HTR-8/SVneo (cell line): ENCODE data around the gene DNAL1.
"Not testable (repeated sequence)": the region's sequence is repeated elsewhere in the genome, so short reads cannot be mapped to it uniquely, and the experiment has no call there.

Source experiments
- DNase-seq: peaks from one replicate; pipeline ENCODE4 v3.0.0; 2011; ENCODE audit warnings: low spot score, mixed read lengths; ENCODE audit not compliant: insufficient read length
- FAIRE-seq: peaks from 2 replicates; lab custom pipeline; 2011; peaks lifted over from hg19 to GRCh38; lab: Jason Lieb, UNC

The DNAL1 gene

DNA sequence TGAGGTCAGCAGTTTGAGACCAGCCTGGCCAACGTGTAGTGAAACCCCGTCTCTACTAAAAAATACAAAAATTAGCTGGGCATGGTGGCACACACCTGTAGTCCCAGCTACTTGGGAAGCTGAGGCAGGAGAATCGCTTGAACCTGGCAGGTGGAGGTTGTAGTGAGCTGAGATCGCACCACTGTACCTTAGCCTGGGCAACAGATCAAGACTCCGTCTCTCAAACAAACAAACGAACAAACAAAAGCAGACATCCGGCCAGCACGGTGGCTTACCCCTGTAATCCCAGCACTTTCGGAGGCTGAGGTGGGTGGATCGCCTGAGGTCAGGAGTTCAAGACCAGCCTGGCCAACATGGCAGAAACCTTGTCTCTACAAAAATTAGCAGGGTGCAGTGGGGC lies 8.4 kb upstream of the DNAL1 start:
- FAIRE-seq, DNase-seq: not testable (repeated sequence)

DNA sequence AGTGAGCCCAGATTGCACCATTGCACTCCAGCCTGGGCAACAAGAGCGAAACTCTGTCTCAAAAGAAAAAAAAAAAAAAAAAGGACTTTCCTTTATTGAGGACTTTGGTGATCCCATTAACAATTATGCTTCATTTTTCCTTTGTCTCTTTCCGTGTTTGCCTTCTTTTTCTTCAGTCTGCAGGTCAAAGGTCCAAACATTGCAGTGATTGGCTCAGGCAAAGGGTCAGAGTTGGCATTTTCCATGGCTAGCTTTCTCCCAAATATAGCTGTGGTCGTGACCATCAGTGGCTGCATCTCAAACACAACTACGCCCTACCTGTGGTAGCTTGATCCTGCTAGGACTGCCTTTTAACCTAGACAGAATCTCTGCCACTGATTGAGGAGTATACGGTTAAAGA lies 7.0 kb upstream of the DNAL1 start:
- DNase-seq (no peak), FAIRE-seq (peak; percentile 77)

DNA sequence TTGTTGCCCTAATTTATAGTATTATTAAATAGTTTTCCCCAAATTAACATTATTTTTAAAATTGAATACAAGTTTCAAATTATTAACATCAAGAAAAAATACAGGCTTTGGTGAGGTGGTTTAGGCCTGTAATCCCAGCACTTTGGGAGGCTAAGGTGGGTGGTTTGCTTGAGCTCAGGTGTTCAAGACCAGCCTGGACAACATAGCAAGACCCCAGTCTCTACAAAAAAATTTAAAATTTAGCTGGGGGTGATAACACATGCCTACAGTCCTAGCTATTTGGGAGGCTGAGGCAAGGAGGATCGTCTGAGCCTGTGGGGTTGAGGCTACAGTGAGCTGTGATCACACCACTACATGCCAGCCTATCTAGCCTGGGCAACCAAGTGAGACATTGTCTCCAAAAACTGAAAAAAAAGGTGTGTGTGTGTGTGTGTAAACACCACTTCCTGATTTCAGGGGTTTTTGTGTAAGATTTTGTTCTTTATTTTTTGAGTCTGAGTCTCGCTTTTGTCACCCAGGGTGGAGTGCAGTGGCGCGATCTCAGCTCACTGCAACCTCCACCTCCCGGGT lies 3.9 kb upstream of the DNAL1 start:
- no peak for DNase-seq
- FAIRE-seq = peak; percentile 82

DNA sequence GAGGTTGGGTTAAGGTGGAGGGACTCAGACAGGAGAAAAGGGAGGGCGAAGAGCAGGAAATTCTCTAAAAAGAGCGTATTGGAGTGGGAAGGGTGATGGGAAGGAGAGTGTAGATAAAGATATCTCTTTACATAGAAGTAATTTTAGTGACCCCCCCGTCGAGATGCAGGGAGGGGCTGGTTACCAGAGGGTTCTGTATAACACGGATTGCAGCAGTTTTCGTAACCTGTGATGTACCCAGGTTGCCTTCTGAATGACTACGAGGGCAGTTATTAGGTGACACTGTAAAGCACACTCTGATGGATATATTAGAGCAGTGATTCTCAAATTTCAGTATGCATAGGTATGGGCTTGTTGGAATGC lies 443 bp downstream of the DNAL1 start:
- FAIRE-seq (no peak), DNase-seq (no peak)

DNA sequence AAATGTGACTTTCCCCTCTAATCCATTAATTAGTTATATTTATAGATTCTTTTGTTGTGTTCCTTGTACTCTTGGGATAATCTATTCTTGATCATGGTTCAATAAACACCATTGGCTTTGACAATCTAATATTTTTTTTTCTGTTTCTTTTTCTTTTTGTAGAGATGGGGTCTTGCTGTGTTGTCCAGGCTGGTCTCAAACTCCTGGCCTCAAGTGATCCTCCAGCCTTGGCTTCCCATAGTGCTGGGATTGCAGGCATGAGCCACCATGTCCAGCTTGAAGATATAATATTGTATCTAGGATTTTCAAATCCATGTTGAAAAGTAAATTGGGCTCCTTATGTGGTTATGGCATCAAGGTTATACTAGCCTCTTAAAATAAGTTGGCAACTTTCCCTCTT lies 6.2 kb downstream of the DNAL1 start:
- FAIRE-seq = no peak
- DNase-seq = no peak

DNA sequence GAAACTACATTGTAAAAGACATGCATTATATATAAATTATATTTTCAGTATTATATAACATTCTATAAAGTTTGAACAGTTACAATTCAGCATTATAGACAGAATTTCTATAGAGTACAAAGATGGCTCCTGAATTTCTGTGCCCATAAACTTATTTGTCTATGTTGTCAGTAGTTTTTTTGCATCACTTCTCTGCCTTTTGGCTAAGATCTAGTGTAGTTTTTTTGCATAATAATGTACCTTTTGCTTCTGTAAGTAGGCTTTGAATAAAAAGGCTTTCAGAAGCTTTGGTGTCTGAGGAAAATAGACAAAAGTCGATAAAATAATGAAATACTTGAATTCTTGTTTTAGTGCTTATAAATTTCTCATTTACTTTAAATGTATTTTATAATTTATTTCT lies 11.1 kb downstream of the DNAL1 start:
- no peak for FAIRE-seq
- DNase-seq = no peak

DNA sequence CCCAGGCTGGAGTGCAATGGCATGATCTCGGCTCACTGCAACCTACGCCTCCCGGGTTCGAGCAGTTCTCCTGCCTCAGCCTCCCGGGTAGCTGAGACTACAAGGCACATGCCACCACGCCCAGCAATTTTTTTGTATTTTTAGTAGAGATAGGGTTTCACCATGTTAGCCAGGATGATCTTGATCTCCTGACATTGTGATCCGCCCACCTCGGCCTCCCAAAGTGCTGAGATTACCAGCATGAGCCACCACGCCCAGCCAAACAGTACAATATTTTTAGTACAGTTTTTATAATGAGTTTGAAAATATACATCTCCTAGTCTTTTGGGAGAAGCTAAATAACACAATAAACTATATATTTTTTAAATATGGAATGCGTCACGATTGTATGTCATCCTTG lies 14.4 kb downstream of the DNAL1 start:
- not testable (repeated sequence) for DNase-seq, FAIRE-seq

DNA sequence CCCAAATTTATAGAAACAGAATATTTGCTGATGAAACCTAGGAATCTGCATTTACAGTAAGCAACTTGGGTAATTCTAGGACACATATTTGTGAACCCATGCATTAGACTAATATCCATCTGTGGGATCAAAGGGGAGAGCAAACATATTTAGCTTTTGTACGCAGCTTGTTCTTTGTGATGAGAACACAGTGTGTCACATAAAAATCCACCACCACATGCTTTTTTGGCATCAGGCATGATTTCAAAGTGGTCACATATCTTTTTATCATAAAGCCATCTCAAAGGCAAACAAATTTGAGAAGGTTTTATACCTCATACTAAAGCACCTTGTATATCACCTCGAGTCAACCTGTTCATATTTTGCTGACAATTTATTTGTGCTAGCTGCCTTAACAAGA lies 15.7 kb downstream of the DNAL1 start:
- peak; percentile 52 for FAIRE-seq
- DNase-seq = no peak

DNA sequence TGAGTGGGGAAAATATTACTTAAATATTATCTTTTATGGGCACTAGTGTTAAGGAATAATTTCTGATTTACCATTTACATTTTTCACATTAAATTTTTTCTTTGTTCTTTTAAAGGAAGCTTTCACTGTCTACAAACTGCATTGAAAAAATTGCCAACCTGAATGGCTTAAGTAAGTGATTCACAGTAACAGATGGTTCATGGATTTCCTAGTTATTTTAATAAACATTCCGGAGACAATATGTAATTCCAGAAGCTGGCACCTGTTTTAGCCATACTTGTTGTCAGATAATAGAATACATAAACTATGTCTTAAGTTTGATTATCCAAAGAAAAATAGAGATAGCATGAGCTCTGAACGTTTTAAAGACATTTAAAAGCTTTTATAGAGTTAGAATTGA lies 17.1 kb downstream of the DNAL1 start:
- no peak for FAIRE-seq
- no peak for DNase-seq

DNA sequence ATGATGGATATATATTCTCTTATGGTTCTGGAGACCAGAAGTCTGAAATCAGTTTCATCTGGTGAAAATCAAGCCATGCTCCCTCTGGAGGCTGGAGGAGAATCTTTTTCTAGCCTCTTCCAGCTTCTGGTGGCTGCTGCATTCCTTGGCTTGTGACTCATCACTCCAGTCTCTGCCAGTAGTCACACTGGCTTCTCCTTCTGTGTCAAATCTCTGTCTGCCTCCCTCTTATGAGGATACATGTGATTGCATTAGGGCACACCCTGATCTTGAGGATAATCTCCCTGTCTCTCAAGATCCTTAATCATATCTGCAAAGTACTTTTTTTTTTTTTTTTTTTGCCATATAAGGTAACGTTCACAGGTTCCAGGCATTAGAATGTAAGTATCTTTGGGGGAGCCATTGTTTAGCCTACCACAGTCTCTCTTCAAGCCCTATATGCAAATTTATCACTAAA lies 17.7 kb downstream of the DNAL1 start:
- FAIRE-seq = peak; percentile 98

DNA sequence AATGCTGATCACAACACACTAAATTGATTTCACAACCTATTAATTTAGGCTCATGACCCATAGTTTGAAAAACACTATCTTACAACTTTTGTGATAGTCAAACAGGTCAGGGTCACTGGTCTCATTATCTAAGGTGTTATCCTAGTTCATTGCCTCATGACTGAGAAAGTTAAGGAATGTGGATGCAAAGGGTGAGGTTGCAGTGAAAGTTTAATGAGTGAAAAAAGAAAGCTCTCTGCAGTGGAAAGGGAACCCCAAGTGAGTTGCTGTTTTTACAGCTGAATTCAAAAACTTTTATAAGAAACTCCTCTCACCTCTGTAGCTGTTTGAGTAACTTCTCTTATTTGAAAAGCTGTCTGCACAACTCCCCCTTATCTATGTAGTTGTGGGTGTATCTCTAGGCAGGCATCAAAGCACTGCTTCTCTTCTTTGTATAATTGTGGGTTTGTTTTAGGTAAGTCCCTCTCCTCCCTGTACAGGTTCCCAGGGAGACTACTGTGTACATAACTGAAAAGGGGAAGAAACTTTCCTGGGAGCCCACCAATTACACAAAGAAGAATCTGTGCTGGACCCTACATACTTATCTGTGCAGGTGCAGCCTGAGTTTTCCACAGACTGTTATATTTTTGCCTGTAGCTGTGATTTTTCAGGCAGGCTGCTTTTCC lies 18.9 kb downstream of the DNAL1 start:
- peak; percentile 69 for FAIRE-seq
- no peak for DNase-seq

More for the DNA sequence above, 17.7 kb downstream of the DNAL1 start:
- peak; percentile 88 for DNase-seq

DNA sequence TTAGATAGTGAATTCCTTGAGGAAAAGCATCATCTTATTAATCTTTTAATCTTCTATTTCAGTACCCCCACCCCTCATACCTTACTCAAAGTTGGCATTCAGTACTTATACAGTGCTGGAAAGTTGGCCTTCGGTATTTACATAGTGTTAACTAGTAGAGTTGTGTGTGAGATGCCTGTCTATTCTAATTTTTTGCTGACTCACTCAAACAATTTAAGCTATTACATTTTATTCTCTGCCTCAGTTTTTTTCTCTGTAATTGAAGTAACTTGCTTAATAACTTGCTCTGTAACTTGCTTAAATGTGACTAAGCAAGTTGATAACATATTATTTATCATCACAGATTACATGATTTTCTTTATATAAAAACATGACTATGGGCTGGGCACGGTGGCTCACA lies 20.3 kb downstream of the DNAL1 start:
- FAIRE-seq (no peak), DNase-seq (no peak)

DNA sequence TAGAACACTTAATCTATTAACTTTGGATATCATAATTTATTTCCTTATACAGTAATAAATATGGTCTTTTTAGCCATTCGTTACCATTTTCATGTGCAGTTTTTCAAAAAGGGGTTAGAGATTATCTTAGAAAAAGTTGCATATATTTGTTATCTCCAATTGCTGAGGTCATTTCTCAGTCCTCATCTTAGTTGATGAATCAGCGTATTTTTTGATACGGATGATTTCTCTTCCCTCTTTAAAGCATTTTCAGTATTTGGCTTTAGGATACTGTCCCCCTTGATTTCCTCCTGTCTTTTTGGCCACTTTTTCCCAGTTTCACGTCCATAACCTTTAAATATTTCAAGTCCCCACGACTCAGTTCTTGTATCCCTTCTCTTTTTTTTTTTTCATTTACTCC lies 21.8 kb downstream of the DNAL1 start:
- DNase-seq = no peak
- FAIRE-seq = no peak

DNA sequence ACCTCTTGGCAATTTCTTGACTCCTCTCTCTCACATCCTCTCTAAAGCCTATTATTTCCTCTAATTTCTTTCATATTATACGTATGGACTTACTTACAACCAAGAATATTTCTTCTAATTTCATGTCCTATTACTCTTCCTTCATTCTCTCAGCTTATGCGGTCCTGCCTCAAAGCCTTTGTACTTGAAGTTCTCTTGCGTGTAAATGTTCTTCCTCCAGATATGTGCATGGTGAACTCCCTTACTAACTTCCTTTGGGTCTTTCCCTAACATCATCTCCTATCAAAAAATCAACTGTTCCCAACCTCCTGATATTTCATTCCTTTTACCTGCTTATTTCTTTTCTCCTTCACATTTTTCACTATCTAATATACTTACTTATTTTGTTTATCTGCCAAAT lies 23.1 kb downstream of the DNAL1 start:
- DNase-seq (no peak), FAIRE-seq (peak; percentile 82)

DNA sequence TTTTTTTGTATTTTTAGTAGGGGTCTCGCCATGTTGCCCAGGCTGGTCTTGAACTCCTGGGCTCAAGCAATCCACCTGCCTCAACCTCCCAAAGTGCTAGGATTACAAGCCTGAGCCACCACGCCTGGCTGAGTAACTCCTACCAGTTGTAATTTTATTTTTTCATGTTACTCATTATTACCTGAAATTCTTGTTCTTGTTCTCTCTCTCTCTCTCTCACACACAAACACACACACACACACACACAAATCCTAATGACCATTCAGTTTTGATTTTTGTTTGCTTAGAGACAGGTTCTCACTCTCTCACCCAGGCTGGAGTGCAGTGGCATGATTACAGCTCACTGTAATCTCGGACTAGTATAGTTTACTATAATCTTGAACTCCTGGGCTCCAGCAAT lies 30.2 kb downstream of the DNAL1 start:
- FAIRE-seq (peak; percentile 54), DNase-seq (no peak)

DNA sequence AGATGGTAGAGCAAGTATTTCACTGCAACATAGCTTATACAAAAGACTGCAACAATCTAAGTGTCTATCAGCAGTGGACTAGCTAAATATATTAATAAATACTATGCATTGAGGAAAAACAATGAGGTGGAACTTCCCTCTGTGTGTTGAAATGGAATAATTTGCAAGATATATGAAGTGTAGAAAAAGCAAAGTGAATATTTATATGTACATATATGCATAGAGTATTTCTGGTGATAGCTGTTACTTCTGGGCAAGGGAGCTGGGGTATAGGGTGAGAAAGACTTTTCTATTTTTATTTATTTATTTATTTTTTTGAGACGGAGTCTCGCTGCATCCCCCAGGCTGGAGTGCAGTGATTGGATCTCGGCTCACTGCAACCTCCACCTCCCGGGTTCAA lies 33.9 kb downstream of the DNAL1 start:
- FAIRE-seq = no peak
- no peak for DNase-seq

DNA sequence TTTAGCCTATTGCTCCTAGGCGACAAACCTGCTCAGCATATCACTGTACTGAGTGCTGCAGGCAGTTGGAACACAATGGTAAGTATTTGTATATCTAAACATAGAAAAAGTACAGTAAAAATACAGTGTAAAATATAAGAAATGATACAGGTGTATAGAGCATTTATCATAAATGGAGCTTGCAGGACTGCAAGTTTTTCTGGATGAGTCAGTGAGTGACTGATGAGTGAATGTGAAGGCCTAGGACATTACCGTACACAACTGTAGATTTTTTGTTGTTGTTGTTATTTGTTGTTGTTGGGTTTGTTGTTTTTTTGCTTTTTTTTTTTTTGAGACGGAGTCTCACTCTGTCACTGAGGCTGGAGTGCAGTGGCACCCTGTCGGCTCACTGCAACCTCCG lies 36.0 kb downstream of the DNAL1 start:
- DNase-seq (no peak), FAIRE-seq (no peak)

DNA sequence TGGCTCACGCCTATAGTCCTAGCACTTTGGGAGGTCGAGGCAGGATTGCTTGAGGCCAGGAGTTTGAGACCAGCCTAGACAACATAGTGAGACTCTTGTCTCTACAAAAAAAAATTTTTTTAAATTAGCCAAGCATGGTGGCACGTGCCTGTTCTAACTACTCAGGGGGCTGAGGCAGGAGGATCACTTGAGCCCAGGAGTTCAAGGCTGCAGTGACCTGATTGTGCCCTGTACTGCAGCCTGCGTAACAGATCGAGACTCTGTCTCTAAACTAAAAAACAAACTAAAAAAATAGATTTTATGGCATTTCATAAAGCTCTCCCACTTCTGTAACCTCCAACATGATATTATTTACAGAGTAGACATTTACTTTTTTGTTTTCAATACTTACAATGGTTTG lies 39.8 kb downstream of the DNAL1 start:
- DNase-seq (no peak), FAIRE-seq (no peak)

DNA sequence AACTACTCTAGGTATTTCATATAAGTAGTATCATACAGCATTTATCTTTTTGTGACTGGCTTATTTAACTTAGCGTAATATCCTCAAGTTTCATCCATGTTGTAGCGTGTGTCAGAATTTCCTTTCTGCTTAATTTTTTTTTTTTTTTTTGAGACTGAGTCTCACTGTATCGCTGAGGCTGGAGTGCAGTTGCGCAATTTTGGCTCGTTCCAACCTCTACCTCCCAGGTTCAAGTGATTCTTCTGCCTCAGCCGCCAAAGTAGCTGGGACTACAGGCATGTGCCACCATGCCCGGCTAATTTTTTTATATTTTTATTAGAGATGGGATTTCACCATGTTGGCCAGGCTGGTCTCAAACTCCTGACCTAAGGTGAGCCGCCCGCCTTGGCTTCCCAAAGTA lies 40.5 kb downstream of the DNAL1 start:
- no peak for FAIRE-seq
- DNase-seq = no peak

DNA sequence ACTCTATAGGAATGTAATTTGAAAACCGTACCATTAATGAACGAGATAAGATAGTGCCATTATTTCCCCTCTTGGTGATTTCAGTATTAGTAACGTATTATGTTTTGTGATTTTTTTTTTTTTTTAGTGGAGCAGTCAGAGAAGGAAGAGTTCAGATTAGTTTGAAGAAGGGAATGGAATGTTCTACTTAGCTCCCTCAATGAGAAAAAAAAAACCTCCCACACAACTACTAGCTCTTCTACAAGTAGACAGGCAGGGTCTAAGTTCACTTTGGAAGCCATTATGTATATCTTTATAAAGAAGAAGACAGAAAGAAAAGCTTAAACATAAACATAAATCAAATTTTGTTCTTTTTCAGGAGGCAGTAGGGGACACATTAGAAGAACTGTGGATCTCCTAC lies 42.1 kb downstream of the DNAL1 start:
- no peak for FAIRE-seq
- no peak for DNase-seq

DNA sequence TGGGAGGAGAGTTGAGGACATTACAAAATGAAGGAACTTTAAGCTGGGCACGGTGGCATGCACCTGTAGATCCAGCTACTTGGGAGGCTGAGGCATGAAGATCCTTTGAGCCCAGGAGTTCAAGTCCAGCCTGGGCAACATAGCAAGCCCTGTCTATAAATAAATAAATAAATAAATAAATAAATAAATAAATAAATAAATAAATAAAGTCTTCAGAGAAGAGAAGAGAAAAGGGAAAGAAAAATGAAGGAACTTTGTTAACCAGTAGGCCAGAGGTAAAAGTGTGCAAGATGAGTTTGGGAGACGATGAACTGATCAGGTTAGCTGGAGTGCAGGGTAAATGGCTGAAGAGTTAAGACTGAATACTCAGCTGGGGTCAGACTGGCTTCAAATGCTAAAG lies 49.3 kb downstream of the DNAL1 start:
- DNase-seq (no peak), FAIRE-seq (no peak)

DNA sequence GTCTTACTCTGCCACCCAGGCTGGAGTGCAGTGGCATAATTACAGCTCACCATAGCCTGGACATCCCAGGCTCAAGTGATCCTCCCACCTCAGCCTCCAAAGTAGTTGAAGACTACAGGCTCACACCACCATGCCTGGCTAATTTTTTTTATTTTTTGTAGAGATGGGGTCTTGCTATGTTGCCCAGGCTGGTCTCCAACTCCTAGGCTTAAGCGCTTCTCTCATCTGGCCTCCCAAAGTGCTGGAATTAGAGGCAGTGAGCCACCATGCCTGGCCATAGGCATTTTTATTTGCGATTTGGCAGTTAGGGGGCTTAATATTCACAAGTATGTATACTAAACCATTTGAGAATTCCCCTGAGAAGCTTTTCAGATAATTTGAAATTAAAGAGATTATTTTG lies 50.3 kb downstream of the DNAL1 start:
- no peak for FAIRE-seq
- DNase-seq = no peak
